Neuronal stem cell (in vitro differentiated cells): ENCODE data around the gene CIDEB.
"Not testable (repeated sequence)": the region's sequence is repeated elsewhere in the genome, so short reads cannot be mapped to it uniquely, and the experiment has no call there.

ENCODE experiments used
- DNase-seq: peaks from one replicate; pipeline ENCODE4 v3.0.0-alpha.2; 2013; ENCODE audit warnings: low spot score
- H2AFZ ChIP-seq: one replicate; pipeline ENCODE4 v1.6.1; 2013; ENCODE audit warnings: mild to moderate bottlenecking, low read length, inconsistent platforms
- H2AK5ac ChIP-seq: 2 replicates; pipeline ENCODE4 v1.6.1; 2013; ENCODE audit warnings: low read depth, mild to moderate bottlenecking, inconsistent platforms, low read length, moderate library complexity, mixed read lengths
- H2BK120ac ChIP-seq: 2 replicates; pipeline ENCODE4 v1.6.1; 2013; ENCODE audit warnings: low read depth, mild to moderate bottlenecking, inconsistent platforms, low read length, moderate library complexity, mixed read lengths
- H2BK12ac ChIP-seq: one replicate; pipeline ENCODE4 v1.6.1; 2013; ENCODE audit warnings: low read length, inconsistent platforms
- H2BK15ac ChIP-seq: 2 replicates; pipeline ENCODE4 v1.6.1; 2013; ENCODE audit warnings: mild to moderate bottlenecking, low read length, inconsistent platforms, mixed read lengths
- H2BK5ac ChIP-seq: one replicate; pipeline ENCODE4 v1.6.1; 2013; ENCODE audit warnings: inconsistent platforms, mild to moderate bottlenecking, low read length, moderate library complexity
- H3K14ac ChIP-seq: one replicate; pipeline ENCODE4 v1.6.1; 2013; ENCODE audit warnings: low read length, inconsistent platforms
- H3K18ac ChIP-seq: 2 replicates; pipeline ENCODE4 v1.6.1; 2013; ENCODE audit warnings: low read length, inconsistent platforms
- H3K23ac ChIP-seq: 2 replicates; pipeline ENCODE4 v1.6.1; 2013; ENCODE audit warnings: low read depth, mild to moderate bottlenecking, mixed read lengths, low read length, inconsistent platforms; ENCODE audit not compliant: poor library complexity
- H3K27ac ChIP-seq: replicated peaks from 3 replicates; pipeline ENCODE4 v1.5.1; 2013; ENCODE audit warnings: low read length, inconsistent platforms
- H3K27me3 ChIP-seq, 3 experiments: 2 replicates each; pipeline ENCODE4 v1.6.1; 2013; ENCODE audit warnings: low read length in 3 of 3, mild to moderate bottlenecking in 2 of 3, inconsistent platforms in 1 of 3, low read depth in 1 of 3, mixed read lengths in 1 of 3, moderate library complexity in 1 of 3; ENCODE audit not compliant: control insufficient read depth in 3 of 3, insufficient read depth in 3 of 3
- H3K36me3 ChIP-seq, 2 donors: replicated peaks in 1 of 2; 2 replicates each; pipeline ENCODE4 v1.6.1; 2013; ENCODE audit warnings: low read length in 2 of 2; ENCODE audit not compliant: control insufficient read depth in 2 of 2, insufficient read depth in 2 of 2
- H3K4ac ChIP-seq: 2 replicates; pipeline ENCODE4 v1.6.1; 2013; ENCODE audit warnings: inconsistent platforms, mild to moderate bottlenecking, low read length, moderate library complexity
- H3K4me1 ChIP-seq, 2 donors: 1 replicate in 1 of 2; 2 replicates in 1 of 2; pipeline ENCODE4 v1.6.1; 2013; ENCODE audit warnings: low read length in 2 of 2, low read depth in 1 of 2; ENCODE audit not compliant: control insufficient read depth in 2 of 2, insufficient read depth in 1 of 2
- H3K4me2 ChIP-seq: one replicate; pipeline ENCODE4 v1.6.1; 2013; ENCODE audit warnings: mild to moderate bottlenecking, low read length, inconsistent platforms; ENCODE audit not compliant: insufficient read depth, poor library complexity, severe bottlenecking
- H3K4me3 ChIP-seq, 2 donors: 2 replicates each; pipeline ENCODE4 v1.5.1; 2013; ENCODE audit warnings: low read length in 2 of 2, mild to moderate bottlenecking in 2 of 2, inconsistent platforms in 1 of 2, moderate library complexity in 1 of 2
- H3K79me1 ChIP-seq: one replicate; pipeline ENCODE4 v1.6.1; 2013; ENCODE audit warnings: low read depth, mild to moderate bottlenecking, inconsistent platforms, low read length, moderate library complexity
- H3K9ac ChIP-seq: one replicate; pipeline ENCODE4 v1.6.1; 2013; ENCODE audit warnings: mild to moderate bottlenecking, low read depth, low read length, inconsistent platforms; ENCODE audit not compliant: poor library complexity
- H3K9me3 ChIP-seq, 2 donors: replicated peaks in 1 of 2; 2 replicates each; pipeline versions ENCODE3 to v1.6.1; 2013; ENCODE audit warnings: low read length in 2 of 2, mild to moderate bottlenecking in 2 of 2, inconsistent platforms in 1 of 2, low read depth in 1 of 2, mixed read lengths in 1 of 2, moderate library complexity in 1 of 2; ENCODE audit not compliant: control insufficient read depth in 2 of 2, insufficient read depth in 1 of 2
- H4K8ac ChIP-seq: one replicate; pipeline ENCODE4 v1.6.1; 2013; ENCODE audit warnings: low read depth, mild to moderate bottlenecking, inconsistent platforms, low read length, moderate library complexity
- H4K91ac ChIP-seq: one replicate; pipeline ENCODE4 v1.6.1; 2013; ENCODE audit warnings: low read length, low read depth, mild to moderate bottlenecking, inconsistent platforms; ENCODE audit not compliant: poor library complexity
- WGBS, 2 donors: extraction: QIAGEN DNeasy Blood & Tissue Kit; methylation state at CpG; one replicate each; pipeline ENCODE4 v1.1.7; 2013; ENCODE audit warnings: missing lambda C conversion rate in 2 of 2, mixed read lengths in 1 of 2; ENCODE audit not compliant: insufficient read length in 2 of 2, insufficient replicate concordance in 1 of 2; ENCODE audit errors: extremely low coverage in 2 of 2; 5-methylcytosine and 5-hydroxymethylcytosine counted together

CIDEB gene

DNA sequence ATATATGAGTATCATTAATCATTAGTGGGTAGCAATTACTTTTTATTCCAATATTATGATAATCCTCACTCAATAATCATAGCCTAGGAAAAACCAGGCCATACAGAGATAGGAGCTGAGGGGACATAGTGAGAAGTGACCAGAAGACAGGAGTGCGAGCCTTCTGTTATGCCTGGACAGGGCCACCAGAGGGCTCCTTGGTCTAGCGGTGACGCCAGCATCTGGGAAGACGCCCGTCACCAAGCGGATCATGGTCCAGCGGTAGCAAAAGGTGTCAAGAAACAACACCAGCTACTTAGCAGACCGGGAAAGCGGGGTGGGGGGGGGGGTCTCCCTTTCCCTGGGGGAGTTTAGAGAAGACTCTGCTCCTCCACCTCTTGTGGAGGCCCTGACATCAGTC lies 20.1 kb upstream of the CIDEB start:
- H2BK15ac ChIP-seq, H4K91ac ChIP-seq, DNase-seq, H3K18ac ChIP-seq, H3K36me3 ChIP-seq, H3K4me3 ChIP-seq, H3K9ac ChIP-seq, H3K9me3 ChIP-seq, H2BK12ac ChIP-seq, H3K4me1 ChIP-seq, H3K4me2 ChIP-seq, H3K79me1 ChIP-seq, H2BK5ac ChIP-seq, H2AK5ac ChIP-seq, H3K14ac ChIP-seq, H2BK120ac ChIP-seq, H4K8ac ChIP-seq, H3K27ac ChIP-seq, H3K23ac ChIP-seq, H3K4ac ChIP-seq, H2AFZ ChIP-seq: not testable (repeated sequence)
- WGBS, 2 donors = no CpG with 5 or more reads among the region's 9 CpGs
- peaks cover 0 to 67% (median 32%) of the 10 kb centered on the region in 3 experiments for H3K27me3 ChIP-seq

DNA sequence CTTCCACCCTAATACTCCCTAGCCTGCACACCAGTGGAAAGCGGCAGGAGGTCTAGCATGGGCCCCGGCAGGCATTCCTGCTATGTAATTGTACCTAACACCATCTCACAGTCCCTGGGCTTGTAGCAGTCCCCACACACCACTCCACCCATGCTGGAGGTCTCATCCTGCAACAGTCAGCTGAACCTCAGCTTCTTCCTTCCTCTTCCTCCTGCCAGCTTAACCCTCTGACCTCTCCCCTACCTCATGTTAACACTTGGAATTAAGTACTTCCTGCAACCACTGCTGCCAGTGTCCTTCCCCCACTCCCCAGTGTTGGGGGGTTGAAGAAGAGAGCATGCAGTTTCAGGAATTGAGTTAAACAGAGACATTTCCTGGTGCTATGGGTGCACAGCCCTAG lies 19.5 kb upstream of the CIDEB start:
- Histone ChIP-seq H3K4me3 (no peak overlapping the region), H3K4me2 (no peak overlapping the region), H4K8ac (peak overlapping the region; percentile 58), H3K23ac (no peak overlapping the region), H3K9me3 (peaks cover 0 to 2% of the 10 kb centered on the region in 2 donors), H3K36me3 (no peaks in the 10 kb centered on the region), H3K27me3 (peaks cover 0 to 67% (median 26%) of the 10 kb centered on the region in 3 experiments), H2BK120ac (no peak overlapping the region), H2AK5ac (peak overlapping the region; percentile 92), H2AFZ (no peak overlapping the region), H3K14ac (peak overlapping the region; percentile 86), H4K91ac (no peak overlapping the region), H3K9ac (peak overlapping the region; percentile 40), H3K27ac (no peak overlapping the region), H3K4ac (no peak overlapping the region), H2BK15ac (peak overlapping the region; percentile 86), H3K79me1 (no peaks in the 10 kb centered on the region), H2BK5ac (no peak overlapping the region), H3K18ac (peak overlapping the region; percentile 73), H3K4me1 (peaks cover under 1 to 4% of the 10 kb centered on the region in 2 donors), H2BK12ac (no peak overlapping the region)
- WGBS, 2 donors = no CpG with 5 or more reads among the region's 2 CpGs
- no peak for DNase-seq

DNA sequence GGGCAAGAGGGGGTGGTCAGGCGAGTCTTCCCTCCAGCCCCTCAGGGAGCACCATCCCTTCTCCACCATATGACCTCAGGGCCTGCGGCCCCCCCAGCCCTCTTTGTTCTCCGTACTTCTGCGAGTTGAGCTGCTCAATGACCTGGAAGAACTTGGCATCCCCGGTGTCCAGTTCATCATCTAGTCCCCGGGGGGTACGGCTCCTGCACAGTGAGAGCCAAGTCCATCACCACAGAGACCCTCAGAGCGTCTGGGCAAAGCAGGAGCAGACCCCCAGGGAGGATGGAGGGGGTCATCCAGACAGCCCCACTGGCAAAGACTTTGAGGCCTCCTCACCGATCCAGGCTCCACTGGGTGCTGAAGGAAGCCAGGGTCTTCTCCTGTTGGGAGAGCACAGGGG lies 18.2 kb upstream of the CIDEB start:
- Histone ChIP-seq H3K9ac (no peak overlapping the region), H2BK120ac (no peak overlapping the region), H3K79me1 (no peaks in the 10 kb centered on the region), H3K4me1 (peaks cover 4% of the 10 kb centered on the region in 2 donors), H3K27ac (no peak overlapping the region), H3K18ac (no peak overlapping the region), H4K91ac (no peak overlapping the region), H3K4me2 (no peak overlapping the region), H2BK5ac (peak overlapping the region; percentile 60), H3K27me3 (peaks cover 0 to 62% (median 13%) of the 10 kb centered on the region in 3 experiments), H2BK12ac (peak overlapping the region; percentile 34), H3K36me3 (no peaks in the 10 kb centered on the region), H2AK5ac (peak overlapping the region; percentile 83), H3K4ac (no peak overlapping the region), H2BK15ac (no peak overlapping the region), H3K9me3 (peaks cover 0 to 2% of the 10 kb centered on the region in 2 donors), H4K8ac (no peak overlapping the region), H3K14ac (no peak overlapping the region), H2AFZ (no peak overlapping the region), H3K4me3 (no peak overlapping the region), H3K23ac (no peak overlapping the region)
- no peak for DNase-seq
- WGBS, 2 donors = no CpG with 5 or more reads among the region's 9 CpGs

DNA sequence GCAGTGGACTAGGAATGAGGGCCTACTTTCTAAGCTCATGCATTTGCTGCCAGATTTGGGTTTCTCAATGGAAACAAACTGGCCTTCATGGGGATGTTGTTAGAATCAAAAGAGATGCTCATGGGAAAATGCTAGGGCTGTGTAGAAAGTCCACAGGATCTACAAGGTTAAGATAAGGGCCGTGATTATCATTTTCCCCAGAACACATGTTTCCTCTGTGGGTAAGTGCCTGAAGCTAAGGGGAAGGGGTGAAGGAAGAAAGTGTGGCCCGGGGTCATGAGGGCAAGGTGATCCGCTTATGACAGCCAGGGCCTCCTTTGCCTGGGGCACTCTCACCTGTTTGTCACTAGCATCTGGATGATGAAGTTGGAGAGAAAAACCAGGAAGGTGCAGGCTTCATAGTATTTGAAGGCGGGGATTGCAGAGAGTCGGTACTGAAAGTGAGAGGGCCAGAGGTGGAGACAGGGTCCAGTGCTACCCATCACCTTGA lies 17.3 kb upstream of the CIDEB start:
- no peak overlapping the region for H2BK120ac ChIP-seq
- no peak overlapping the region for H3K4me2 ChIP-seq
- peak overlapping the region; percentile 47 for H2BK15ac ChIP-seq
- no peak overlapping the region for H2BK12ac ChIP-seq
- no CpG with 5 or more reads among the region's 5 CpGs for WGBS, 2 donors
- no peak overlapping the region for H2BK5ac ChIP-seq
- no peaks in the 10 kb centered on the region for H3K36me3 ChIP-seq
- peak overlapping the region; percentile 55 for H3K4ac ChIP-seq
- peaks cover 0 to 2% of the 10 kb centered on the region in 2 donors for H3K9me3 ChIP-seq
- peak overlapping the region; percentile 27 for H3K14ac ChIP-seq
- H4K8ac ChIP-seq = no peak overlapping the region
- H2AK5ac ChIP-seq = peak overlapping the region; percentile 83
- H3K79me1 ChIP-seq = no peaks in the 10 kb centered on the region
- DNase-seq = no peak
- peak overlapping the region; percentile 57 for H3K23ac ChIP-seq
- no peak overlapping the region for H3K9ac ChIP-seq
- H3K18ac ChIP-seq = no peak overlapping the region
- H2AFZ ChIP-seq = no peak overlapping the region
- peaks cover 0 to 59% (median 8%) of the 10 kb centered on the region in 3 experiments for H3K27me3 ChIP-seq
- peaks cover 4% of the 10 kb centered on the region in 2 donors for H3K4me1 ChIP-seq
- H4K91ac ChIP-seq = no peak overlapping the region
- H3K27ac ChIP-seq = no peak overlapping the region
- H3K4me3 ChIP-seq = no peak overlapping the region
